Omental fat pad (tissue), 4 donors: ENCODE data around the gene DRD5. TPM values are rescaled to one million over a fixed set of nuclear protein-coding genes. Genes with fewer than 3 reads are reported as not detected.
"Not testable (repeated sequence)": the region's sequence is repeated elsewhere in the genome, so short reads cannot be mapped to it uniquely, and the experiment has no call there.

ENCODE experiments used
- ATAC-seq: fragments of 150-250 bp; one replicate; pipeline ENCODE4 v1.9.1; 2016; ENCODE audit warnings: mild to moderate bottlenecking, moderate library complexity; ENCODE audit not compliant: low FRiP score
- DNase-seq: peaks from one replicate; pipeline ENCODE4 v3.0.0-alpha.2; 2019; ENCODE audit warnings: low spot score
- CTCF ChIP-seq, 3 donors: fragments of 450-650 bp; IDR thresholded peaks; one replicate each; pipeline ENCODE4 v1.5.1; 2016 to 2017; ENCODE audit warnings: antibody characterized with exemption in 3 of 3, mild to moderate bottlenecking in 3 of 3, moderate library complexity in 2 of 3
- total RNA-seq, 4 donors: library from RNA; depleted of rRNA; stranded (reverse); fragments of >200 nt; gene quantifications; one replicate each; pipeline ENCODE4 v1.1.0, GENCODE V29; 2016

Gene DRD5
- total RNA-seq, 4 donors from 2014 or later: not detected

- ATAC-seq (no peak), DNase-seq (no peak)
- TF ChIP-seq CTCF (IDR thresholded peaks at IDR 0.05): no peak
Observed at GRCh38 chr4:9764155-9764696, 17.2 kb upstream of the DRD5 start.

GRCh38 chr4:9765091-9765490 is 16.3 kb upstream of the DRD5 start:
- TF ChIP-seq CTCF (IDR thresholded peaks at IDR 0.05): no peak
- no peak for ATAC-seq
- DNase-seq: no peak

GRCh38 chr4:9769321-9769720 is 12.1 kb upstream of the DRD5 start:
- DNase-seq: no peak
- ATAC-seq: no peak
- TF ChIP-seq CTCF (IDR thresholded peaks at IDR 0.05): no peak

GRCh38 chr4:9771034-9771433 is 10.4 kb upstream of the DRD5 start:
- no peak for TF ChIP-seq CTCF (IDR thresholded peaks at IDR 0.05)
- DNase-seq (no peak), ATAC-seq (no peak)

- ATAC-seq (no peak), DNase-seq (no peak)
- TF ChIP-seq CTCF (IDR thresholded peaks at IDR 0.05): no peak
Observed at GRCh38 chr4:9773471-9773870, 8.0 kb upstream of the DRD5 start.

- DNase-seq: no peak
- TF ChIP-seq CTCF (IDR thresholded peaks at IDR 0.05): no peak
- no peak for ATAC-seq
Observed at GRCh38 chr4:9782136-9782436, 652 bp downstream of the DRD5 start.

GRCh38 chr4:9785891-9786290 is 4.5 kb downstream of the DRD5 start:
- ATAC-seq, DNase-seq: not testable (repeated sequence)

GRCh38 chr4:9792381-9792780 is 10.9 kb downstream of the DRD5 start:
- no peak for TF ChIP-seq CTCF (IDR thresholded peaks at IDR 0.05)
- ATAC-seq (no peak), DNase-seq (no peak)

- ATAC-seq: not testable (repeated sequence)
Observed at GRCh38 chr4:9796641-9797040, 15.2 kb downstream of the DRD5 start.

More at GRCh38 chr4:9796641-9797040, 15.2 kb downstream of the DRD5 start:
- not testable (repeated sequence) for DNase-seq
